ENCODE measurements around the gene BCL2L1.
"Not testable (repeated sequence)": the region's sequence is repeated elsewhere in the genome, so short reads cannot be mapped to it uniquely, and the experiment has no call there.

The BCL2L1 gene

GRCh38 chr20:31653561-31653960, 69.1 kb downstream of the BCL2L1 start:
- no peak for DNase-seq (ENCODE audit: low read depth)
- no peak overlapping the region for H3K4me3 ChIP-seq (ENCODE audit: low read depth, low read length)
- TF ChIP-seq CTCF (conservative IDR thresholded peaks at IDR 0.05; ENCODE audit: low read depth, low read length), result no peak

- peak; percentile 33 for DNase-seq (ENCODE audit: low read depth)
- TF ChIP-seq CTCF (conservative IDR thresholded peaks at IDR 0.05; ENCODE audit: low read depth, low read length), result no peak
- no peak overlapping the region for H3K4me3 ChIP-seq (ENCODE audit: low read depth, low read length)
These were observed 69.7 kb downstream of the BCL2L1 start for GRCh38 chr20:31652917-31653396.

- not testable (repeated sequence) for H3K4me3 ChIP-seq (ENCODE audit: low read depth, low read length); DNase-seq (ENCODE audit: low read depth)
These were observed 74.6 kb downstream of the BCL2L1 start for GRCh38 chr20:31648104-31648503.

GRCh38 chr20:31644701-31645100, 78.0 kb downstream of the BCL2L1 start:
- H3K4me3 ChIP-seq (ENCODE audit: low read depth, low read length), result no peak overlapping the region
- TF ChIP-seq CTCF (conservative IDR thresholded peaks at IDR 0.05; ENCODE audit: low read depth, low read length), result no peak
- no peak for DNase-seq (ENCODE audit: low read depth)

GRCh38 chr20:31643522-31643921, 79.1 kb downstream of the BCL2L1 start:
- no peak for DNase-seq (ENCODE audit: low read depth)
- TF ChIP-seq CTCF (conservative IDR thresholded peaks at IDR 0.05; ENCODE audit: low read depth, low read length), result no peak
- no peak overlapping the region for H3K4me3 ChIP-seq (ENCODE audit: low read depth, low read length)

- no peak for DNase-seq (ENCODE audit: low read depth)
These were observed 79.8 kb downstream of the BCL2L1 start for GRCh38 chr20:31642837-31643236.

GRCh38 chr20:31641391-31641790, 81.3 kb downstream of the BCL2L1 start:
- TF ChIP-seq CTCF (conservative IDR thresholded peaks at IDR 0.05; ENCODE audit: low read depth, low read length), result no peak
- H3K4me3 ChIP-seq (ENCODE audit: low read depth, low read length), result no peak overlapping the region
- DNase-seq (ENCODE audit: low read depth), result no peak

More at GRCh38 chr20:31642837-31643236, 79.8 kb downstream of the BCL2L1 start:
- no peak for TF ChIP-seq CTCF (conservative IDR thresholded peaks at IDR 0.05; ENCODE audit: low read depth, low read length)
- H3K4me3 ChIP-seq (ENCODE audit: low read depth, low read length), result no peak overlapping the region
